WTC11 (cell line): Measurements from ENCODE around the gene GAST.

Experiments
- AR ChIP-seq: fragments of 250-450 bp; sonication (Bioruptor Pico); IDR thresholded peaks from 2 replicates; pipeline ENCODE4 v1.9.0; 2021; ENCODE audit warnings: mild to moderate bottlenecking
- CREB1 ChIP-seq: sonication (generic); formaldehyde crosslinking; IDR thresholded peaks from 2 replicates; pipeline ENCODE4 v1.8.0; 2023; ENCODE audit warnings: mild to moderate bottlenecking, missing genetic modification reagents
- E2F5 ChIP-seq: sonication (generic); formaldehyde crosslinking; IDR thresholded peaks from 2 replicates; pipeline ENCODE4 v1.8.1; 2022; ENCODE audit warnings: mild to moderate bottlenecking, moderate library complexity, missing genetic modification reagents
- FOXP4 ChIP-seq: sonication (generic); formaldehyde crosslinking; IDR thresholded peaks from 2 replicates; pipeline ENCODE4 v1.8.0; 2022; ENCODE audit warnings: mild to moderate bottlenecking, missing genetic modification reagents
- JUN ChIP-seq: sonication (generic); formaldehyde crosslinking; IDR thresholded peaks from 2 replicates; pipeline ENCODE4 v1.8.0; 2023; ENCODE audit warnings: mild to moderate bottlenecking, missing genetic modification reagents
- NFYB ChIP-seq: sonication (generic); formaldehyde crosslinking; conservative IDR thresholded peaks from 2 replicates; pipeline ENCODE4 v1.8.0; 2022; ENCODE audit warnings: low read depth, missing genetic modification reagents
- NR2C2 ChIP-seq: sonication (generic); formaldehyde crosslinking; IDR thresholded peaks from 2 replicates; pipeline ENCODE4 v1.8.0; 2022; ENCODE audit warnings: mild to moderate bottlenecking, missing genetic modification reagents
- NR3C1 ChIP-seq: sonication (generic); formaldehyde crosslinking; conservative IDR thresholded peaks from 2 replicates; pipeline ENCODE4 v1.8.1; 2023; ENCODE audit warnings: low read depth, mild to moderate bottlenecking, missing genetic modification reagents
- SMAD3 ChIP-seq: sonication (generic); formaldehyde crosslinking; IDR thresholded peaks from 2 replicates; pipeline ENCODE4 v1.8.0; 2022; ENCODE audit warnings: missing genetic modification reagents, mild to moderate bottlenecking, borderline replicate concordance
- ZNF121 ChIP-seq: sonication (generic); formaldehyde crosslinking; IDR thresholded peaks from 2 replicates; pipeline ENCODE4 v1.8.0; 2023; ENCODE audit warnings: missing genetic modification reagents
- ZNF423 ChIP-seq: fragments of 250-450 bp; sonication (Bioruptor Pico); IDR thresholded peaks from 2 replicates; pipeline ENCODE4 v2.1.2; 2022; ENCODE audit warnings: mild to moderate bottlenecking, moderate library complexity
- ZNF512 ChIP-seq: sonication (generic); formaldehyde crosslinking; IDR thresholded peaks from 2 replicates; pipeline ENCODE4 v1.8.1; 2022; ENCODE audit warnings: missing genetic modification reagents, borderline replicate concordance
- TF ChIP-seq, protein P1 (sequence below): fragments of 200-600 bp; IDR thresholded peaks from 2 replicates; pipeline ENCODE4 v1.8.0; 2022; ENCODE audit warnings: antibody characterized with exemption

- no peak for TF ChIP-seq E2F5 (CRISPR knock-in tag)
- TF ChIP-seq, protein P1, sequence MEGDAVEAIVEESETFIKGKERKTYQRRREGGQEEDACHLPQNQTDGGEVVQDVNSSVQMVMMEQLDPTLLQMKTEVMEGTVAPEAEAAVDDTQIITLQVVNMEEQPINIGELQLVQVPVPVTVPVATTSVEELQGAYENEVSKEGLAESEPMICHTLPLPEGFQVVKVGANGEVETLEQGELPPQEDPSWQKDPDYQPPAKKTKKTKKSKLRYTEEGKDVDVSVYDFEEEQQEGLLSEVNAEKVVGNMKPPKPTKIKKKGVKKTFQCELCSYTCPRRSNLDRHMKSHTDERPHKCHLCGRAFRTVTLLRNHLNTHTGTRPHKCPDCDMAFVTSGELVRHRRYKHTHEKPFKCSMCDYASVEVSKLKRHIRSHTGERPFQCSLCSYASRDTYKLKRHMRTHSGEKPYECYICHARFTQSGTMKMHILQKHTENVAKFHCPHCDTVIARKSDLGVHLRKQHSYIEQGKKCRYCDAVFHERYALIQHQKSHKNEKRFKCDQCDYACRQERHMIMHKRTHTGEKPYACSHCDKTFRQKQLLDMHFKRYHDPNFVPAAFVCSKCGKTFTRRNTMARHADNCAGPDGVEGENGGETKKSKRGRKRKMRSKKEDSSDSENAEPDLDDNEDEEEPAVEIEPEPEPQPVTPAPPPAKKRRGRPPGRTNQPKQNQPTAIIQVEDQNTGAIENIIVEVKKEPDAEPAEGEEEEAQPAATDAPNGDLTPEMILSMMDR = peak; percentile 42
- TF ChIP-seq AR = peak; percentile 80; the same call in 1 of the 2 replicates
- no peak for TF ChIP-seq ZNF423 (CRISPR knock-in tag)
- TF ChIP-seq NFYB = no peak
- no peak for TF ChIP-seq NR2C2
- no peak for TF ChIP-seq FOXP4
- TF ChIP-seq ZNF121 = no peak
- TF ChIP-seq SMAD3 (CRISPR knock-in tag) = no peak
- no peak for TF ChIP-seq JUN (CRISPR knock-in tag)
- no peak for TF ChIP-seq ZNF512 (CRISPR knock-in tag)
- no peak for TF ChIP-seq CREB1 (CRISPR knock-in tag)
- no peak for TF ChIP-seq NR3C1
Measured at GRCh38 chr17:41689497-41690299, 22.4 kb upstream of the GAST start.
